ENCODE measurements around the gene PDE4DIP. TPM values are rescaled to one million over a fixed set of nuclear protein-coding genes. Genes with fewer than 3 reads are reported as not detected.
"Not testable (repeated sequence)": the region's sequence is repeated elsewhere in the genome, so short reads cannot be mapped to it uniquely, and the experiment has no call there.

The PDE4DIP gene
- total RNA-seq, 2 donors from 2014 or later, result 17.8 to 33.8 TPM

DNA sequence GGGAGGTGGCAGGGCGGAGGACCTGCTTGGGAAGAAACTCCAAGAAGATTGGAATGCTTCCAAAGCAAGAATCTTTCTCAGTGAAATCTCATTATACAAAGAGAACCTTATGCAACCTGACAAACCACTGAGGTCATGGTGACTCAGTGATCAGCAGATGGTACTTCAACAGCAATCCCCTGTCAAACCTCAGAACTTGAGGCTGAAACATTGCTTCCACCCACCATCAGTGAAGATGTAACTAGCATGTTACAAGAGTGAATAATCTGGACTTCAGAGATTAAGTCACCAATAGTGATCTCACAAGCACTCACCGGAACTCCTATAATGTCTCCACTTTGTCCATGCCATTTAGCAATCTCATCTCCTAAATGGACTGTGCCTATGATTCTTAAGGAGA is 148.1 kb downstream of the PDE4DIP start:
- H3K4me1 Mint-ChIP-seq (ENCODE audit: low read depth in 2 of 2); DNase-seq (ENCODE audit: low spot score); H3K9me3 Mint-ChIP-seq; H3K4me3 Mint-ChIP-seq; H3K27ac Mint-ChIP-seq; H3K36me3 Mint-ChIP-seq: not testable (repeated sequence)
- peak; percentile 83 to 87 for ATAC-seq
- H3K27me3 Mint-ChIP-seq, result peaks cover 10 to 12% of the 10 kb centered on the region in 2 donors

DNA sequence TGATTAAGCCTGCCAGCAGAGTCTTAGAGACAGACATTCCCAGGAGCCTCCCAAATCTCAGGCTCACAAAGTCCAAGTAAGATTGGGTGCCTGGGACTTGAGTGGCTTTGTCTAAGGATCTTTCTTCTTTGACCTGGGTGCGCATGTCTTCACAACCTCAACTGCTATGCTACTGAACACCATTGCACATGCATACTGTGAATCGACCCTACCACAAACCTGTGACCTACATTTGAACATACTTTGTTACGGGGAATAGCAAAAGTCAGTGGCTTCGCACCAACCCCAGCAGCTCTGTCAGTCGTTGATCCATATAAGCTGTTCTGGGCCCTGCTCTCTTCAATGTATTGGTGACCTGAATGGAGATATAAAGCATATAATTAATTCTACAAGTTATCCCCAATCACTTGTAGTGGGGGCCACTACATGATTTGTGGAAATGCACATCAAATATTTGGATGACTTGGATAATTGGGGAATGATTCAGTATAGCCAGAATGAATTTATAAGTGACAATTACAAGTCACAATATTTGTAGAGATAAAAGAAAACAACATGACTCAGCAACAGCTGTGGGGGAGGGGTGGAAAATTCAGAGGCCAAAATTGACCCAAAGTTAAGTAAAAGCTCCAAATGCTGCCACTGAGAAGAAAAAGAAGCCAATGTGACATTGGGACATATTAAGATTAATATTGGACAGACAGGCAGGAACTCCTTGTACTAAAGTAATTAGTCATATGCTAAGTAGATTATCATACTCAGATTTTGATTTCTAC is 152.4 kb downstream of the PDE4DIP start:
- not testable (repeated sequence) for DNase-seq (ENCODE audit: low spot score); H3K9me3 Mint-ChIP-seq; H3K4me1 Mint-ChIP-seq (ENCODE audit: low read depth in 2 of 2); H3K36me3 Mint-ChIP-seq; ATAC-seq; H3K4me3 Mint-ChIP-seq; H3K27ac Mint-ChIP-seq; H3K27me3 Mint-ChIP-seq

DNA sequence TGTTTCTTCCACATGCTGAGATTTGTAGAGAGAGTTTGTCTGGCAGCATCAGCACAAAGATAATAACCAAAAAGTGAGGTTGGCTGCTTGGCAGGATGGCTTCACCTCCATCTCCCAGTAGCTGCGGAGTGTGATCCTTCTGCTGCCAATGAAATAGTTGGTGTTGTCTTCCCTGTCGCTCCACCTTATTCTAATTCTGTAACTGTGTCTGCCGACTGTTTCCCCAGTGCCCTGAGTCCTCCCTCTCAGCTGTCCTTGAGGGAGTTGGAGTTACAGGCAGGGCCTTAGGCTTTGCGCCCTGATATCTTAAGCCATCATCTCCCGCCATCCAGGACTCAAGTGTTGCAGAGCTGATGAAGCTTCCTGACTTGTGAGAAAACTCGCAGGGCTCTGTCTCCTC is 153.2 kb downstream of the PDE4DIP start:
- not testable (repeated sequence) for ATAC-seq; H3K4me1 Mint-ChIP-seq (ENCODE audit: low read depth in 2 of 2); H3K36me3 Mint-ChIP-seq; H3K27ac Mint-ChIP-seq; H3K9me3 Mint-ChIP-seq; H3K27me3 Mint-ChIP-seq; H3K4me3 Mint-ChIP-seq; DNase-seq (ENCODE audit: low spot score)

DNA sequence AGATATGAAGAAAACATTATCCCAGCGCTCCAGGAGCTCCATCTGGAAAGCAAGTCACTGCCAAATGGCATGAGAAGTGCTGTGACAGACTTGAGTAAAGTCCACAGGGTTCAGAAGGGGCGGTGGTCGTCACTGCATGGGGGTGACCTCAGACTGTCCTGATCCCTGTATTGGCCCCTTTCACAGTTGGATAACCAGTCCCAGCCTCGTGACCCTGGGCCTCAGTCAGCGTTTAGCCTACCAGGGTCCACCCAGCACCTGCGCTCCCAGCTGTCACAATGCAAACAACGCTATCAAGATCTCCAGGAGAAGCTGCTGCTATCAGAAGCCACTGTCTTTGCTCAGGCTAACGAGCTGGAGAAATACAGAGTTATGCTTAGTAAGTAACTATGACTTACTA is 158.4 kb downstream of the PDE4DIP start:
- H3K27ac Mint-ChIP-seq; H3K36me3 Mint-ChIP-seq; H3K27me3 Mint-ChIP-seq; DNase-seq (ENCODE audit: low spot score); H3K4me3 Mint-ChIP-seq; H3K4me1 Mint-ChIP-seq (ENCODE audit: low read depth in 2 of 2); ATAC-seq; H3K9me3 Mint-ChIP-seq: not testable (repeated sequence)

DNA sequence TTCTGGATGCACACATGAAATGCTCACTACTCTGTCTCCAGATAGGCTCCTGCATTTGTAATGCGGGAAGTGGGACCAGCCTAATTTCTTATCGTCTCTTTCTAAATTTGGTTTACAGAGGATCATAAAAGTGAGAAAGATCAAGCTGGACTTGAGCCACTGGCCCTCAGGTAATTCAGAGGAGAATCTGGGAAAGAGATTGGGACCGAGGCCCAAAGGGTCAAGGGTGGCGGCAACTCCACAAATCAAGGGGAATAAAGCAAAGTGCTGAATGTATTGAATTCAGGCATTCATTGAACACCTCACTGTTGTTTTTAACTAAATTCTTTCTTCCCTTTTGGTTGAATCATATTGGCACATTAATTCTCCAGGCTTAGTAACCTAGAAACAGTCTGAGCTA is 164.1 kb downstream of the PDE4DIP start:
- not testable (repeated sequence) for H3K27me3 Mint-ChIP-seq; H3K9me3 Mint-ChIP-seq; H3K27ac Mint-ChIP-seq; H3K4me1 Mint-ChIP-seq (ENCODE audit: low read depth in 2 of 2); H3K36me3 Mint-ChIP-seq; H3K4me3 Mint-ChIP-seq; DNase-seq (ENCODE audit: low spot score); ATAC-seq

DNA sequence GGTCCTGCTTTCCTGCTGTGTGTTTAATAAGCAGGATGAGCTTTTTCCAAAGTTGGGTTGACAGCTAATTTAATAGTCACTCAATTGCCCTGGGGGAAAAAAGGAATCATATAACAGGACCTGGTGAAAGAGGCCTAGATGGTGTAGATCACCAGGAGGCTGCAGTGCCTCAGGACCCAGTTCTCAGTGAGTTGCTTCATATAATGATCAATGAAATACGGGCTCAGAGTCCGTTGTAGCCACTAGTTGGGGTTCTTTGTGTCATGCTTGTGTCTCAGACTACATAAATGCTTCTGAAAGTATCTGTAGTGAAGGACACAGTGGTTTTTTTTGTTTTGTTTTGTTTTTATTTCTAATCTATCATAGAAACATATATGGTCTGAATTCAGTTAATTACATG is 164.5 kb downstream of the PDE4DIP start:
- not testable (repeated sequence) for H3K27me3 Mint-ChIP-seq; ATAC-seq; H3K27ac Mint-ChIP-seq; DNase-seq (ENCODE audit: low spot score); H3K4me3 Mint-ChIP-seq; H3K9me3 Mint-ChIP-seq; H3K36me3 Mint-ChIP-seq; H3K4me1 Mint-ChIP-seq (ENCODE audit: low read depth in 2 of 2)

DNA sequence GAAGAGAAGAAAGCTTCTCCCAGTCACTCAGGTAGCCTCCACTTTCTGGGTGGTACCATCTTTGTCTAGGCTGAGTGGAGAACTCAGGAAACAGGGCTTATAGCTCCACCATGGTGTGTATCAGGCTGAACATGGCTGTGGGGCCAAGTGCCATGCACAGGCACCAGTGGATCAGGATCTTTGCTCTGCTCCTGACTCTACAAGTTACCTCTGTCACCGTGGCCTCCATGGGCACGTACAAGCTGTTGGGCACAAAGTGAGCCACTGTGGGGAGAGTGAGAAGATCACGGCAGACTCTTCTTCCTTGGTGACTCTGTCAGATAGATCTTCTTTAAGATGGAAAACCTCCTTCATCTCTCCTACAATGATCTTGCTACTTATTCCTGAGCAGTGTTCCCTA is 165.5 kb downstream of the PDE4DIP start:
- not testable (repeated sequence) for H3K4me3 Mint-ChIP-seq; H3K27me3 Mint-ChIP-seq; H3K27ac Mint-ChIP-seq; DNase-seq (ENCODE audit: low spot score); H3K4me1 Mint-ChIP-seq (ENCODE audit: low read depth in 2 of 2); H3K36me3 Mint-ChIP-seq; H3K9me3 Mint-ChIP-seq
- ATAC-seq, result peak in 1 of 2 donors; percentile 45

DNA sequence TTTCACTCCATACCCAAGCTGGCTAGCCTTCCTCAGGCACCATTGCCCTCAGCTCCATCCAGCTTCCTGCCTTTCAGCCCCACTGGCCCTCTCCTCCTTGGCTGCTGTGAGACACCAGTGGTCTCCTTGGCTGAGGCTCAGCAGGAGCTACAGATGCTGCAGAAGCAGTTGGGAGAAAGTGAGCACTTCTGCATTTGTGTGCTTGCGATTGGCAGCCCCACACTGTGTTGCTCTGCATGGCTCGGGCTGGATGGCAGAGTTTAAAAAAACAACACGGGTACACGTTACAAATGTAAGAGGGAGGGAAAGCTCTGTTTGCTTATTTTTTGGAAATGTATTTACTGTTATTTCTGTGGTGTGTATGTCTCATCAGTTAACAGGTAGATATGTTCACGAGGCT is 168.4 kb downstream of the PDE4DIP start:
- H3K27ac Mint-ChIP-seq; DNase-seq (ENCODE audit: low spot score); H3K9me3 Mint-ChIP-seq; H3K4me1 Mint-ChIP-seq (ENCODE audit: low read depth in 2 of 2); H3K27me3 Mint-ChIP-seq; H3K4me3 Mint-ChIP-seq; ATAC-seq; H3K36me3 Mint-ChIP-seq: not testable (repeated sequence)

DNA sequence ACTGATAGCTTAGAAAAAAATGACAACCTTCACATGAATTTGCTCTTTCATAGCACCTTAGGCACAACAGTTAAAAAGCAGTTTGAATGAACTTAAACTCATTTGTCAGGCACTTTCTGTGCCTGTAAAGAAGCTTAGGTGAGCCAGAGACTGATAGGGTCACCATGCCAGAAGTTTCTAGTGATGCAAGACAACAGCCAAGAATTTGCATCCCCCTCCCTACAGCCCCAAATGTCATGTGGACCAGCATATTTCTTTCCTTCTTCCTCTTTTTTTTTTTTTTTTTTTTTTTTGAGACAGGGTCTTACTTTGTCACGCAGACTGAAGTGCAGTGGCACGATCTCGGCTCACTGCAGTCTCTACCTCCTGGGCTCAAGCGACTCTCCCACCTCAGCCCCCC is 169.3 kb downstream of the PDE4DIP start:
- not testable (repeated sequence) for H3K4me1 Mint-ChIP-seq (ENCODE audit: low read depth in 2 of 2); H3K4me3 Mint-ChIP-seq; H3K36me3 Mint-ChIP-seq; H3K27ac Mint-ChIP-seq; DNase-seq (ENCODE audit: low spot score); H3K27me3 Mint-ChIP-seq; H3K9me3 Mint-ChIP-seq; ATAC-seq

DNA sequence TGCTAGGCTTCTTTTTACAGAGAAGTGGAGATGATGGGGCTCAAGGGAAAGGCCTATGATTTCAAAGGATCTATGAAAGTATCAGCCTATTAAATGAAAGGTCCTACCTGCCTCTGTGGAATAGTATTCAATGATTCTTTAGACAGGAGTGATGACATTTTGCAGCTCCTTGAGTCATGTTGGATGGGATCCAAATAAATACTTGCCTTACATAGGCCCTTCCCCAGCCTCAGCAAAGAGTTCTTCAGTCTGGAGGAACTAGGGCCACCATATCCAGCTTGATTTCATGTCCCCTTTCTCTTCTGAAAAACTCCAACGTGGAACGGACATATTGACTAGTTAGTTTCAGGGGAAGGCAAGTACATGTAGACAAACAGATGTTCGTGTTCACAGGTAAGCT is 171.3 kb downstream of the PDE4DIP start:
- H3K9me3 Mint-ChIP-seq; H3K27me3 Mint-ChIP-seq; ATAC-seq; H3K36me3 Mint-ChIP-seq; DNase-seq (ENCODE audit: low spot score); H3K27ac Mint-ChIP-seq; H3K4me3 Mint-ChIP-seq; H3K4me1 Mint-ChIP-seq (ENCODE audit: low read depth in 2 of 2): not testable (repeated sequence)

DNA sequence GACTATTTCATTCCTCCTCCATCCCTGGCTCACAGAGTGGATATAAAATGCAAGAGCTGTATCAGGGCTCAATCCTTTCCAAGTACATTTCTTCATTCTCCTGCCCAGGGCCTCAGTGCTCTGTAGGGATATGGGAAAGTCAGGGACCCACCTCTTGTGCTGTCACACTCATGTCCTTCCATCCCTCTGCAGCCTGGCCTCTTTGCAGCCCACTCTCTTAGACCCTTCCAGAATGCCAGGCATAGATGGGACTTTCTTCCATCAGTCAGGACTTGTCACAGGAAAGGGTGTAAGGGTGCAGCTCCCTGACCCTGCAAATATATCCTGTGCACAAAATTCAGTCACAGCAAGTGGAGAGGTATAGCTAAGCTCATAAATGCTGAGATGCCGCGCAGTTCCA is 172.4 kb downstream of the PDE4DIP start:
- H3K4me1 Mint-ChIP-seq (ENCODE audit: low read depth in 2 of 2); H3K9me3 Mint-ChIP-seq; H3K27ac Mint-ChIP-seq; H3K4me3 Mint-ChIP-seq; H3K27me3 Mint-ChIP-seq; H3K36me3 Mint-ChIP-seq; DNase-seq (ENCODE audit: low spot score): not testable (repeated sequence)
- ATAC-seq, result peak in 1 of 2 donors; percentile 51

DNA sequence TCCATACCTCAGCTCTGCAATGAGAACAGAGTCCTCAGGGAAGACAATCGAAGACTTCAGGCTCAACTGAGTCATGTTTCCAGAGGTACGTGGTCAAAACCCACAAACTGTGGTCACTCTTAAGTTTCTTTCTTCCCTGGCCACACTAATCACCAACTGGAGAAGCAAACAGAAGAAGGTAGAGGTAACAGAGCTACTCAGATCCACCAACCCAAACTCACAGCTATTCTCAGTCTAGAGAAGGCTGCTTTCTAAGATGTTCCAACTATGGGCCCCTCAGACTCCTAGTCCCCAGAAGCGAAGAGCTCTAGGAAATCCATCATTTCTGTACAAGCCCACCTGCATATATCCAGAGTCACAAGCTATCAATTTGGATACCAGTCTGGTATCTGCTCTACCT is 174.3 kb downstream of the PDE4DIP start:
- not testable (repeated sequence) for H3K4me1 Mint-ChIP-seq (ENCODE audit: low read depth in 2 of 2); H3K4me3 Mint-ChIP-seq; H3K27me3 Mint-ChIP-seq; H3K36me3 Mint-ChIP-seq; ATAC-seq; H3K9me3 Mint-ChIP-seq; H3K27ac Mint-ChIP-seq; DNase-seq (ENCODE audit: low spot score)

DNA sequence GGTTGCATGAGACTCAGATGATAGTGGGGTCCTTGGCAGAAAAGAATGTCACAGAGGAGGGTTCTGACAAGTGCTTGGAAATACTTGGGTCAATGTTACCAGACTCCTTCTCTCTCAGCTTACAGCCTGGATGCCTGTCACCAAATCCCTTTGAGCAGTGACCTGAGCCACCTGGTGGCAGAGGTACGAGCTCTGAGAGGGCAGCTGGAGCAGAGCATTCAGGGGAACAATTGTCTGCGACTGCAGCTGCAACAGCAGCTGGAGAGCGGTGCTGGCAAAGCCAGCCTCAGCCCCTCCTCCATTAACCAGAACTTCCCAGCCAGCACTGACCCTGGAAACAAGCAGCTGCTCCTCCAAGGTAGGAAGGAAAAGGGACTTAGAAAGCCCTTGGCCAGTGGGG is 180.1 kb downstream of the PDE4DIP start:
- H3K4me3 Mint-ChIP-seq; H3K4me1 Mint-ChIP-seq (ENCODE audit: low read depth in 2 of 2); H3K9me3 Mint-ChIP-seq; H3K27ac Mint-ChIP-seq; DNase-seq (ENCODE audit: low spot score); H3K36me3 Mint-ChIP-seq; ATAC-seq; H3K27me3 Mint-ChIP-seq: not testable (repeated sequence)

DNA sequence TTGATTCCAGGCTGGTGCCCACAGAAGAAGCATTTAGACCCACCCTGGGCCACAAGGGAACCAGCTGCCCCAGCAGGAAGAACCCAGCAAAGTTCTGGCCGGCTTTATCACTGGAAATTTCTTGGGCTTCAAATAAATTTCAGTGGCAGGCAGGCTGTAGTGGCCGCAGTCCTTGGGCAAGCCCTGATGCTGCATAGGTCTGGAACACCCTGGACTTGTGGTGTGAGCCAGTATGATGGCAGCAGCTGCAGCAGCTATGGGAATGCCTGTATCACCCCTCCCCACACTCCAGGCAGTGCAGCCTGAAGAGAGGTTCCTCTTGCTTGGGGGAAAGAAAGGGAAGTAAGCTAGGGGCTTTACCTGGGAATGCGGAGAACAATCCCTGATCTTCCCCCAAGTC is 189.7 kb downstream of the PDE4DIP start:
- not testable (repeated sequence) for H3K27me3 Mint-ChIP-seq; H3K9me3 Mint-ChIP-seq; H3K36me3 Mint-ChIP-seq; DNase-seq (ENCODE audit: low spot score); ATAC-seq; H3K4me1 Mint-ChIP-seq (ENCODE audit: low read depth in 2 of 2); H3K4me3 Mint-ChIP-seq; H3K27ac Mint-ChIP-seq

DNA sequence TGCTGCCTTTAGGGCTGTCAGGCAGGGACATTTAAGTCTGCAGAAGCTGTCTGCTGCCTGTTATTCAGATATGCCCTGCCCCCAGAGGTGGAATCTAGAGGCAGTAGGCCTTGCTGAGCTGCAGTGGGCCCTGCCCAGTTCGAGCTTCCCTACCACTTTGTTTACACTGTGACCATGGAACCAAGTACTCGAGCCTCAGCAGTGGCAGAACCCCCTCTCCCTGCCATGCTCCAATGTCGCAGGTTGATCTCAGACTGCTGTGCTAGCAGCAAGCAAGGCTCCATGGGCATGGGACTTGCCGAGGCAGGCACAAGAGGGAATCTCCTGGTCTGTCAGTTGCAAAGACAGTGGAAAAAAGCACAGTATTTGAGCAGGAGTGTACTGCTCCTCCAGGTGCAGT is 198.8 kb downstream of the PDE4DIP start:
- H3K4me3 Mint-ChIP-seq; H3K9me3 Mint-ChIP-seq; H3K4me1 Mint-ChIP-seq (ENCODE audit: low read depth in 2 of 2); DNase-seq (ENCODE audit: low spot score); H3K27ac Mint-ChIP-seq; ATAC-seq; H3K36me3 Mint-ChIP-seq: not testable (repeated sequence)
- peaks cover 11 to 20% of the 10 kb centered on the region in 2 donors for H3K27me3 Mint-ChIP-seq

Measured in natural killer cell treated with Interleukin-12 subunit alpha and Interleukin-12 subunit beta and Interleukin-15 and Interleukin-18, amount 100 ng/mL, for 72 hours (primary cell).